GM12878 (cell line): ENCODE data around the gene PDE9A. TPM values are rescaled to one million over a fixed set of nuclear protein-coding genes. Genes with fewer than 3 reads are reported as not detected.

Experiments used
- ATAC-seq: fragments of 200-7000 bp; cut with Tn5 transposase; 3 replicates; pipeline ENCODE4 v1.9.1; 2020; ENCODE audit warnings: mild to moderate bottlenecking, moderate library complexity
- BruUV-seq: library from RNA; stranded (reverse); fragments of 400-500 nt; replicated peaks from 2 replicates; lab custom pipeline; 2021; lab: Mats Ljungman, UMichigan
- CTCF ChIA-PET: fragments of 300-600 bp; sonication (Branson Sonifier 250); formaldehyde crosslinking; extraction: SDS; loops from one replicate; lab custom pipeline; 2021; ENCODE audit warnings: inconsistent platforms; lab: Yijun Ruan, JAX
- POLR2A ChIA-PET: fragments of 350-600 bp; formaldehyde crosslinking; extraction: SDS; loops from one replicate; lab custom pipeline; 2021; ENCODE audit warnings: inconsistent platforms; lab: Charles Lee
- RAD21 ChIA-PET: fragments of 300-600 bp; sonication (Branson Sonifier 250); formaldehyde crosslinking; loops from one replicate; lab custom pipeline; 2023; ENCODE audit warnings: antibody characterized with exemption; ENCODE audit not compliant: unreplicated experiment; lab: Charles Lee
- SMC1A ChIA-PET: fragments of 300-600 bp; sonication (Branson Sonifier 250); formaldehyde crosslinking; loops from one replicate; lab custom pipeline; 2023; ENCODE audit not compliant: unreplicated experiment, uncharacterized antibody; lab: Charles Lee
- DNase-seq: peaks from one replicate; pipeline ENCODE4 v3.0.0-alpha.2; 2011; ENCODE audit warnings: low read depth, low spot score
- FAIRE-seq: peaks from 3 replicates; lab custom pipeline; 2011; peaks lifted over from hg19 to GRCh38; lab: Jason Lieb, UNC
- H2AFZ ChIP-seq: 2 replicates; pipeline ENCODE4 v1.6.0; 2011; ENCODE audit warnings: low read depth, low read length, control low read depth; ENCODE audit not compliant: control insufficient read depth
- H3K27ac ChIP-seq: 2 replicates; pipeline ENCODE4 v1.5.1; 2011; ENCODE audit warnings: control low read depth; ENCODE audit not compliant: control insufficient read depth, insufficient read depth
- H3K27me3 ChIP-seq, 2 experiments: replicated peaks in 1 of 2; 2 replicates each; pipeline versions ENCODE4 v1.6.0 to v1.6.1; 2011; ENCODE audit warnings: low read length in 1 of 2; ENCODE audit not compliant: control insufficient read depth in 2 of 2, insufficient read depth in 2 of 2
- H3K36me3 ChIP-seq, 2 experiments: 2 replicates each; pipeline ENCODE4 v1.5.1; 2011; ENCODE audit warnings: low read length in 1 of 2; ENCODE audit not compliant: control insufficient read depth in 2 of 2, insufficient read depth in 2 of 2
- H3K4me1 ChIP-seq: 2 replicates; pipeline ENCODE4 v1.6.1; 2011; ENCODE audit warnings: mild to moderate bottlenecking, low read length, moderate library complexity, mixed read lengths; ENCODE audit not compliant: control insufficient read depth, insufficient read depth
- H3K4me2 ChIP-seq: 2 replicates; pipeline ENCODE4 v1.6.0; 2011; ENCODE audit warnings: control low read depth; ENCODE audit not compliant: control insufficient read depth, insufficient read depth
- H3K4me3 ChIP-seq: fragments of 200-600 bp; sonication (generic); 2 replicates; pipeline ENCODE4 v1.5.1; 2016
- H3K79me2 ChIP-seq: 2 replicates; pipeline ENCODE4 v1.6.0; 2011; ENCODE audit warnings: low read length; ENCODE audit not compliant: control insufficient read depth, insufficient read depth
- H3K9ac ChIP-seq: 2 replicates; pipeline ENCODE4 v1.8.0; 2011; ENCODE audit warnings: low read length, control low read depth, mixed read lengths; ENCODE audit not compliant: control insufficient read depth, insufficient read depth
- H3K9me3 ChIP-seq: replicated peaks from 3 replicates; pipeline ENCODE4 v1.5.1; 2011; ENCODE audit warnings: mild to moderate bottlenecking, low read length; ENCODE audit not compliant: control insufficient read depth, insufficient read depth
- H4K20me1 ChIP-seq: 2 replicates; pipeline ENCODE4 v1.6.0; 2011; ENCODE audit not compliant: control insufficient read depth, insufficient read depth
- BCL11A ChIP-seq: IDR thresholded peaks from 2 replicates; pipeline ENCODE4 v1.6.1; 2011; ENCODE audit warnings: low read depth, low read length
- JUND ChIP-seq: IDR thresholded peaks from 2 replicates; pipeline ENCODE4 v1.6.1; 2012; ENCODE audit warnings: low read depth, mild to moderate bottlenecking, low read length, improper control_type of control experiment, moderate library complexity
- MEF2A ChIP-seq: IDR thresholded peaks from 2 replicates; pipeline ENCODE4 v1.6.1; 2011; ENCODE audit warnings: low read depth, mild to moderate bottlenecking, low read length, moderate library complexity; ENCODE audit not compliant: insufficient read depth
- RUNX3 ChIP-seq: IDR thresholded peaks from 2 replicates; pipeline ENCODE4 v1.6.1; 2012; ENCODE audit warnings: low read length, inconsistent platforms
- TCF3 ChIP-seq: IDR thresholded peaks from 2 replicates; pipeline ENCODE4 v1.6.1; 2012; ENCODE audit warnings: low read depth, mild to moderate bottlenecking, low read length, borderline replicate concordance; ENCODE audit not compliant: insufficient read depth
- ZNF687 ChIP-seq: fragments of 450-650 bp; IDR thresholded peaks from 2 replicates; pipeline ENCODE4 v1.6.1; 2017; ENCODE audit warnings: mild to moderate bottlenecking, moderate library complexity
- WGBS: methylation state at CpG from one replicate; pipeline ENCODE4 v1.1.6; 2016; ENCODE audit warnings: low lambda C conversion rate; ENCODE audit not compliant: insufficient replicate concordance, insufficient coverage; ENCODE audit errors: missing lambda C conversion rate; 5-methylcytosine and 5-hydroxymethylcytosine counted together
- in situ Hi-C: fragments of 300-500 bp; cut with MboI; formaldehyde crosslinking; loops from 9 replicates; pipeline ENCODE4 v1.14.3; 2018; ENCODE audit warnings: mixed read lengths
- intact Hi-C: fragments of 100-400 bp; cut with micrococcal nuclease; formaldehyde crosslinking; loops from one replicate; pipeline ENCODE4 v1.14.2; 2022; ENCODE audit not compliant: unreplicated experiment
- polyA plus RNA-seq, 11 experiments: library from polyadenylated mRNA; depleted of rRNA in 4 of 11; unstranded in 6 of 11; stranded (reverse) in 5 of 11; fragments of >200 nt; fragmentation: Nextera tagmentation in 4 of 11; fragmentation: Illumina TruSeq in 1 of 11; extraction: Ambion mirVana in 4 of 11; extraction: Trizol in 1 of 11; gene quantifications; 1 replicate in 1 of 11; 2 replicates in 10 of 11; pipeline versions ENCODE4 v1.2.1 to v1.2.3, GENCODE V29; 2011 to 2016; ENCODE audit warnings: inconsistent platforms in 2 of 11, missing spikeins in 2 of 11, low read depth in 1 of 11
- total RNA-seq, 4 experiments: library from RNA; depleted of rRNA in 3 of 4; stranded (reverse); fragments of >200 nt in 3 of 4; fragmentation: Illumina TruSeq in 1 of 4; extraction: Trizol in 1 of 4; gene quantifications; 2 replicates each; pipeline versions ENCODE4 v1.2.1 to v1.2.3, GENCODE V29; 2013 to 2021
- TF ChIP-seq, protein P1 (sequence below): fragments of 450-650 bp; IDR thresholded peaks from 2 replicates; pipeline ENCODE4 v1.6.1; 2017; ENCODE audit warnings: antibody characterized with exemption, mild to moderate bottlenecking, moderate library complexity

Gene PDE9A
- total and polyA plus RNA-seq, 10 of the 15 experiments (the other 5 are each of a cell fraction or from before 2014, with no cell fraction given) = 0.08 to 0.45 (median 0.20) TPM; not detected in 1

DNA sequence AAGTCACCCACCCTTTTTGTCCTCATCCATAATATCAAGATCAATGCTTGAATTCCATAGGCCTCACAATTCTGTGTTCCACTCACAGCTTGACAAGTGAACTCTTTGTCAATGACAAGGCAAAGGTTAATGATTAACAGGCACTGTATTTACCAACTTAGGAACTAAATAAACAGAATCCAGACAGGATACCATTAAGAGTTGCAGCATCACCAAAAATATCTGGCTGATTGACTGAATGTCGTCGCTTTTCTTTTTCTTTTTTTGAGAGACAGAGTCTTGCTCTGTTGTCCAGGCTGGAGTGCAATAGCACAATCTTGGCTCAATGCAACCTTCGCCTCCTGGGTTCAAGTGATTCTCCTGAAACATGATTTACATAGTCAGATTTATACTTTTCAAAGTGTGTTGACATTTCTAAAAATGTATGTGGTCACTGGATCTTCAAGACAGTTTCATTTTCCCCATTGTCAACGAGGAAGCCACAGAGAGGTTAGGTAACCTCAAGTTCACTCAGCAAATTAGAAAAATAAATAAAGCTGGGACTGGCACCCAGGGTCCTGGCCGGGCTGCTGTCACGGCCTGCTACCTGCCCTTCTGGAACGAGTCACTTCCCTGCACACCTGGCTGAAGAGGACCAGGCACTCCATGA is 81.0 kb downstream of the PDE9A start:
- Histone ChIP-seq H2AFZ (no peak overlapping the region), H3K36me3 (no peaks in the 10 kb centered on the region), H3K79me2 (no peaks in the 10 kb centered on the region), H3K4me1 (peaks cover 6% of the 10 kb centered on the region; the same call in 1 of the 2 replicates), H3K9me3 (no peaks in the 10 kb centered on the region)
- no peak for DNase-seq
- ChIA-PET CTCF (no interaction called here), POLR2A (no interaction called here), RAD21 (no interaction called here)
- no peak for FAIRE-seq
- BruUV-seq = no TSS peak
- ATAC-seq = no peak
- intact Hi-C loops = no loop called here
- 0 out of 2 replicates have a peak, but pooled peaks have one; percentile 12 for TF ChIP-seq RUNX3
- TF ChIP-seq MEF2A = no peak
- TF ChIP-seq, all 136 proteins: peak for 1
- WGBS = 16% methylated on average over 7 of the region's 7 CpGs
- H3K27me3 ChIP-seq = peaks cover 0 to 1% of the 10 kb centered on the region in 2 experiments; a peak in 1 of 4 replicates
- H3K4me3 ChIP-seq = no peak overlapping the region
- H4K20me1 ChIP-seq = no peaks in the 10 kb centered on the region
- in situ Hi-C loops = no loop called here
- SMC1A ChIA-PET = no interaction called here
- no peak overlapping the region for H3K27ac ChIP-seq
- no peak overlapping the region for H3K9ac ChIP-seq
- H3K4me2 ChIP-seq = peak overlapping the region; percentile 40; the same call in 1 of the 2 replicates

- CTCF ChIA-PET = no interaction called here
- no peak for TF ChIP-seq BCL11A
- no peak for TF ChIP-seq ZNF687
- TF ChIP-seq JUND = no peak
- no peak for TF ChIP-seq TCF3
- TF ChIP-seq, protein P1, sequence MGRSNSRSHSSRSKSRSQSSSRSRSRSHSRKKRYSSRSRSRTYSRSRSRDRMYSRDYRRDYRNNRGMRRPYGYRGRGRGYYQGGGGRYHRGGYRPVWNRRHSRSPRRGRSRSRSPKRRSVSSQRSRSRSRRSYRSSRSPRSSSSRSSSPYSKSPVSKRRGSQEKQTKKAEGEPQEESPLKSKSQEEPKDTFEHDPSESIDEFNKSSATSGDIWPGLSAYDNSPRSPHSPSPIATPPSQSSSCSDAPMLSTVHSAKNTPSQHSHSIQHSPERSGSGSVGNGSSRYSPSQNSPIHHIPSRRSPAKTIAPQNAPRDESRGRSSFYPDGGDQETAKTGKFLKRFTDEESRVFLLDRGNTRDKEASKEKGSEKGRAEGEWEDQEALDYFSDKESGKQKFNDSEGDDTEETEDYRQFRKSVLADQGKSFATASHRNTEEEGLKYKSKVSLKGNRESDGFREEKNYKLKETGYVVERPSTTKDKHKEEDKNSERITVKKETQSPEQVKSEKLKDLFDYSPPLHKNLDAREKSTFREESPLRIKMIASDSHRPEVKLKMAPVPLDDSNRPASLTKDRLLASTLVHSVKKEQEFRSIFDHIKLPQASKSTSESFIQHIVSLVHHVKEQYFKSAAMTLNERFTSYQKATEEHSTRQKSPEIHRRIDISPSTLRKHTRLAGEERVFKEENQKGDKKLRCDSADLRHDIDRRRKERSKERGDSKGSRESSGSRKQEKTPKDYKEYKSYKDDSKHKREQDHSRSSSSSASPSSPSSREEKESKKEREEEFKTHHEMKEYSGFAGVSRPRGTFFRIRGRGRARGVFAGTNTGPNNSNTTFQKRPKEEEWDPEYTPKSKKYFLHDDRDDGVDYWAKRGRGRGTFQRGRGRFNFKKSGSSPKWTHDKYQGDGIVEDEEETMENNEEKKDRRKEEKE = no peak
Observed at GRCh38 chr21:42735061-42735460, 81.6 kb downstream of the PDE9A start.

More at GRCh38 chr21:42735061-42735460, 81.6 kb downstream of the PDE9A start:
- intact Hi-C loops (no loop called here), in situ Hi-C loops (no loop called here)
- DNase-seq (no peak), FAIRE-seq (no peak), ATAC-seq (no peak)
- Histone ChIP-seq H3K36me3 (no peaks in the 10 kb centered on the region), H2AFZ (no peak overlapping the region), H3K79me2 (no peaks in the 10 kb centered on the region), H3K27me3 (peaks cover 0 to 1% of the 10 kb centered on the region in 2 experiments; a peak in 1 of 4 replicates), H3K4me2 (no peak overlapping the region), H4K20me1 (no peaks in the 10 kb centered on the region), H3K9ac (no peak overlapping the region), H3K4me1 (peaks cover 6% of the 10 kb centered on the region; the same call in 1 of the 2 replicates), H3K9me3 (no peaks in the 10 kb centered on the region), H3K4me3 (no peak overlapping the region), H3K27ac (no peak overlapping the region)
- SMC1A ChIA-PET = no interaction called here
- POLR2A ChIA-PET = no interaction called here
- BruUV-seq = no TSS peak
- RAD21 ChIA-PET = no interaction called here
- 47% methylated on average over 8 of the region's 8 CpGs for WGBS
